ENCODE data around the gene HOXA3. TPM values are rescaled to one million over a fixed set of nuclear protein-coding genes. Genes with fewer than 3 reads are reported as not detected.

Gene HOXA3
- total and polyA plus RNA-seq, 9 of the 15 experiments (the other 6 are each of a cell fraction or from before 2014, with no cell fraction given): 0.04 to 0.13 TPM; not detected in 7

- 66% methylated on average over 21 of the region's 23 CpGs for WGBS (ENCODE audit: insufficient coverage, low coverage, missing lambda C conversion rate)
- no peaks in the 10 kb centered on the region for H3K9me3 ChIP-seq (replicated peaks; ENCODE audit: control insufficient read depth, insufficient read depth, low read depth, low read length)
- peaks cover 0 to 26% of the 10 kb centered on the region in 2 experiments; a peak in 2 of 5 replicates for H3K4me1 ChIP-seq (replicated peaks in 1 of 2; ENCODE audit: control insufficient read depth in 2 of 2, insufficient read depth in 2 of 2, low read length in 2 of 2)
- H3K27ac ChIP-seq (ENCODE audit: extremely low read depth, low read depth, low read length): no peak overlapping the region
- FAIRE-seq (no peak), ATAC-seq (no peak), DNase-seq (ENCODE audit: extremely low read depth in 1 of 4, low spot score in 3 of 4) (no peak)
- ChIA-PET CTCF (ENCODE audit: low intra/inter-chr PET ratio) (interaction anchor here (0.7 to 2.5 kb wide), 4 partner anchors 473 to 792 kb away, joined by 3 to 9 read pairs (median 6); no protein-coding TSS in a partner anchor), POLR2A (no interaction called here)
- no peak overlapping the region for H3K4me3 ChIP-seq
- H3K36me3 ChIP-seq (ENCODE audit: control insufficient read depth, insufficient read depth, low read length): no peaks in the 10 kb centered on the region
- BruUV-seq (replicated peaks): no TSS peak
- H4K20me1 ChIP-seq (replicated peaks; ENCODE audit: control insufficient read depth, insufficient read depth, low read length): no peaks in the 10 kb centered on the region
- H3K79me2 ChIP-seq (ENCODE audit: control insufficient read depth, insufficient read depth, low read length): no peaks in the 10 kb centered on the region
- H3K9ac ChIP-seq (ENCODE audit: insufficient read depth in 1 of 2, low read depth in 2 of 2, low read length in 2 of 2): no peak overlapping the region
- no peak overlapping the region; the same call in 1 of the 2 replicates for H2AFZ ChIP-seq (ENCODE audit: low read depth, low read length)
- H3K4me2 ChIP-seq (ENCODE audit: insufficient read depth, low read length): no peak overlapping the region
- in situ Hi-C loops (cut with MboI) (loop anchor here (25.0 kb wide), 3 partner anchors 648 to 1273 kb away; no protein-coding TSS in a partner anchor), intact Hi-C loops (cut with micrococcal nuclease) (loop anchor here (2.0 to 5.0 kb wide), 5 partner anchors 298 to 1268 kb away; partner anchors contain the start of genes SKAP2 and SNX10)
- TF ChIP-seq MAX (CRISPR knock-in tag; IDR thresholded peaks at IDR 0.05) (no peak), GATAD2B (IDR thresholded peaks at IDR 0.05; ENCODE audit: borderline replicate concordance) (no peak), NCOR1 (IDR thresholded peaks at IDR 0.05) (no peak), HMBOX1 (IDR thresholded peaks at IDR 0.05) (no peak), ZNF133 (CRISPR knock-in tag; IDR thresholded peaks at IDR 0.05) (no peak), PRDM10 (IDR thresholded peaks at IDR 0.05; ENCODE audit: partially characterized antibody) (no peak), ZBED1 (IDR thresholded peaks at IDR 0.05) (no peak), E2F1 (CRISPR knock-in tag; IDR thresholded peaks at IDR 0.05) (no peak), HMG20B (CRISPR knock-in tag; IDR thresholded peaks at IDR 0.05) (no peak)
- peaks cover 18 to 77% of the 10 kb centered on the region in 2 experiments for H3K27me3 ChIP-seq (ENCODE audit: control insufficient read depth in 2 of 2, insufficient read depth in 2 of 2, low read length in 2 of 2)
- H3K9me1 ChIP-seq (ENCODE audit: control insufficient read depth, insufficient read depth, low read length): no peaks in the 10 kb centered on the region
Measured at GRCh38 chr7:27160145-27160545, 7.8 kb upstream of the HOXA3 start.

Measured in K562 (cell line).